ENCODE results near the gene CCDC28B. TPM values are rescaled to one million over a fixed set of nuclear protein-coding genes. Genes with fewer than 3 reads are reported as not detected.

CCDC28B gene
- total RNA-seq, 1 donor from 2014 or later: 16.7 TPM

- H3K4me3 ChIP-seq: peak within 1 kb of the TSS; percentile 42
- intact Hi-C loops (cut with micrococcal nuclease): no loop called here
- no peaks in the 10 kb centered on the region for H3K36me3 ChIP-seq
- H3K27ac ChIP-seq (replicated peaks): peak within 1 kb of the TSS; percentile 88
- H3K4me1 ChIP-seq: peaks cover 84% of the 10 kb centered on the region
- no peaks in the 10 kb centered on the region for H3K27me3 ChIP-seq (ENCODE audit: low read depth)
- TF ChIP-seq CTCF (IDR thresholded peaks at IDR 0.05; ENCODE audit: borderline replicate concordance): no peak
- H3K9me3 ChIP-seq (replicated peaks): no peaks in the 10 kb centered on the region
- DNase-seq: peak; percentile 41
These were observed 46.5 kb downstream of the CCDC28B start, which contains the start of gene FAM167B for GRCh38 chr1:32246888-32247273. FAM167B (plus strand) TSS chr1:32247222; CDS start chr1:32247422, 200 bp downstream.

DNA sequence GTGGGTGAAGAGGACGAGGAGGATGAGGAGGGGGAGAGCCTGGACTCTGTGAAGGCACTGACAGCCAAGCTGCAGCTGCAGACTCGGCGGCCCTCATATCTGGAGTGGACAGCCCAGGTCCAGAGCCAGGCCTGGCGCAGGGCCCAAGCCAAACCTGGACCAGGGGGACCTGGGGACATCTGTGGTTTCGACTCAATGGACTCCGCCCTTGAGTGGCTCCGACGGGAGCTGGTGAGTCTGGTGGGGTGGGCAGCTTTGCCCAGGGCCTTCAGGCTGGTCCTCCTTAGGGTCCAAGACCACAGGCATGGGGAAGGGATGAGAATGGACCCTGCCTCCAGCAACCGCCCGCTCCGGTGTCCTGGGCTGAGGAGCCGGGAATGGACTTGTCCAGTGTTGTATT lies 47.1 kb downstream of the CCDC28B start:
- no peaks in the 10 kb centered on the region for H3K27me3 ChIP-seq (ENCODE audit: low read depth)
- H3K9me3 ChIP-seq (replicated peaks): no peaks in the 10 kb centered on the region
- peaks cover 84% of the 10 kb centered on the region for H3K4me1 ChIP-seq
- H3K36me3 ChIP-seq: no peaks in the 10 kb centered on the region
- peak overlapping the region; percentile 88 for H3K27ac ChIP-seq (replicated peaks)
- no peak for TF ChIP-seq CTCF (IDR thresholded peaks at IDR 0.05; ENCODE audit: borderline replicate concordance)
- intact Hi-C loops (cut with micrococcal nuclease): no loop called here
- DNase-seq: peak; percentile 23
- H3K4me3 ChIP-seq: peak overlapping the region; percentile 42

- DNase-seq: peak; percentile 84
- Histone ChIP-seq H3K36me3 (no peaks in the 10 kb centered on the region), H3K9me3 (replicated peaks) (no peaks in the 10 kb centered on the region), H3K27me3 (ENCODE audit: low read depth) (no peaks in the 10 kb centered on the region), H3K4me3 (peak overlapping the region; percentile 42), H3K4me1 (peaks cover 83% of the 10 kb centered on the region), H3K27ac (replicated peaks) (peak overlapping the region; percentile 88)
- intact Hi-C loops (cut with micrococcal nuclease): no loop called here
- peak; percentile 86 for TF ChIP-seq CTCF (IDR thresholded peaks at IDR 0.05; ENCODE audit: borderline replicate concordance)
These were observed 47.8 kb downstream of the CCDC28B start for GRCh38 chr1:32247983-32248889.

- Histone ChIP-seq H3K27me3 (ENCODE audit: low read depth) (no peaks in the 10 kb centered on the region), H3K4me1 (peaks cover 78% of the 10 kb centered on the region), H3K27ac (replicated peaks) (peak overlapping the region; percentile 88), H3K36me3 (no peaks in the 10 kb centered on the region), H3K9me3 (replicated peaks) (no peaks in the 10 kb centered on the region), H3K4me3 (no peak overlapping the region)
- intact Hi-C loops (cut with micrococcal nuclease): no loop called here
- peak; percentile 31 for DNase-seq
- no peak for TF ChIP-seq CTCF (IDR thresholded peaks at IDR 0.05; ENCODE audit: borderline replicate concordance)
These were observed 49.6 kb downstream of the CCDC28B start for GRCh38 chr1:32249831-32250525.

- H3K9me3 ChIP-seq (replicated peaks): no peaks in the 10 kb centered on the region
- no peaks in the 10 kb centered on the region for H3K27me3 ChIP-seq (ENCODE audit: low read depth)
- no peaks in the 10 kb centered on the region for H3K36me3 ChIP-seq
- no peak for TF ChIP-seq CTCF (IDR thresholded peaks at IDR 0.05; ENCODE audit: borderline replicate concordance)
- no peak within 1 kb of the TSS for H3K4me3 ChIP-seq
- peak within 1 kb of the TSS; percentile 88 for H3K27ac ChIP-seq (replicated peaks)
- no peak for DNase-seq
- intact Hi-C loops (cut with micrococcal nuclease): no loop called here
- peaks cover 70% of the 10 kb centered on the region for H3K4me1 ChIP-seq
These were observed 50.7 kb downstream of the CCDC28B start, which contains the start of gene LCK for GRCh38 chr1:32250893-32251716. LCK (plus strand) TSS chr1:32251265; CDS start chr1:32274330, 23,065 bp downstream.

Data from left ventricle myocardium inferior (tissue), 1 donor.